H1 (cell line): Measurements from ENCODE around the gene LDLRAD4. TPM values are rescaled to one million over a fixed set of nuclear protein-coding genes. Genes with fewer than 3 reads are reported as not detected.

Experiments
- CTCF ChIA-PET: fragments of 300-600 bp; sonication (Branson Sonifier 250); formaldehyde crosslinking; loops from one replicate; lab custom pipeline; 2021; ENCODE audit not compliant: partially characterized antibody; lab: Charles Lee
- POLR2A ChIA-PET: fragments of 300-600 bp; sonication (Branson Sonifier 250); formaldehyde crosslinking; loops from one replicate; lab custom pipeline; 2021; ENCODE audit warnings: inconsistent platforms; ENCODE audit not compliant: partially characterized antibody; lab: Charles Lee
- DNase-seq, 2 experiments: peaks; one replicate each; pipeline versions ENCODE4 v3.0.0 to v3.0.0-alpha.2; 2010 to 2022; ENCODE audit warnings: low spot score in 2 of 2, low read depth in 1 of 2, mixed read lengths in 1 of 2
- FAIRE-seq: peaks from 2 replicates; lab custom pipeline; 2011; peaks lifted over from hg19 to GRCh38; lab: Jason Lieb, UNC
- H2AFZ ChIP-seq: 2 replicates; pipeline ENCODE4 v1.8.1; 2012; ENCODE audit warnings: low read length, inconsistent platforms
- H2AK5ac ChIP-seq: 2 replicates; pipeline ENCODE4 v1.6.1; 2013; ENCODE audit warnings: low read depth, low read length
- H2BK120ac ChIP-seq: replicated peaks from 2 replicates; pipeline ENCODE3; 2013; ENCODE audit warnings: low read depth, low read length, inconsistent platforms
- H2BK12ac ChIP-seq: 2 replicates; pipeline ENCODE4 v1.6.1; 2013; ENCODE audit warnings: low read depth, low read length
- H2BK15ac ChIP-seq: 2 replicates; pipeline ENCODE4 v1.6.1; 2013; ENCODE audit warnings: low read length
- H2BK20ac ChIP-seq: 2 replicates; pipeline ENCODE4 v1.6.1; 2013; ENCODE audit warnings: low read length
- H2BK5ac ChIP-seq: 2 replicates; pipeline ENCODE4 v1.6.1; 2013; ENCODE audit warnings: low read depth, low read length
- H3K14ac ChIP-seq: 2 replicates; pipeline ENCODE4 v1.6.1; 2013; ENCODE audit warnings: inconsistent platforms; ENCODE audit not compliant: insufficient read length
- H3K18ac ChIP-seq: 2 replicates; pipeline ENCODE4 v1.6.1; 2013; ENCODE audit warnings: low read length; ENCODE audit errors: extremely low read depth
- H3K23ac ChIP-seq: 2 replicates; pipeline ENCODE4 v1.6.1; 2013; ENCODE audit warnings: inconsistent platforms; ENCODE audit not compliant: insufficient read length
- H3K23me2 ChIP-seq: 2 replicates; pipeline ENCODE4 v1.6.1; 2013; ENCODE audit warnings: low read depth, low read length
- H3K27ac ChIP-seq: 2 replicates; pipeline ENCODE4 v1.6.1; 2011; ENCODE audit warnings: low read depth, low read length, inconsistent platforms
- H3K27me3 ChIP-seq, 4 experiments: replicated peaks in 1 of 4; 1 replicate in 1 of 4; 2 replicates in 3 of 4; pipeline versions ENCODE4 v1.6.1 to v1.8.1; 2011 to 2013; ENCODE audit warnings: low read length in 3 of 4, mild to moderate bottlenecking in 3 of 4, inconsistent platforms in 2 of 4, mixed read lengths in 2 of 4, moderate library complexity in 1 of 4; ENCODE audit not compliant: control insufficient read depth in 3 of 4, insufficient read depth in 3 of 4; ENCODE audit errors: extremely low read depth in 1 of 4
- H3K36me3 ChIP-seq, 4 experiments: 2 replicates each; pipeline versions ENCODE4 v1.6.1 to v1.8.1; 2011 to 2013; ENCODE audit warnings: mild to moderate bottlenecking in 4 of 4, low read length in 3 of 4, moderate library complexity in 2 of 4, control low read depth in 1 of 4, inconsistent platforms in 1 of 4; ENCODE audit not compliant: insufficient read depth in 4 of 4, control insufficient read depth in 2 of 4
- H3K4ac ChIP-seq: replicated peaks from 2 replicates; pipeline ENCODE3; 2013; ENCODE audit warnings: low read length, low read depth, mixed read lengths, inconsistent platforms; ENCODE audit not compliant: insufficient read length
- H3K4me1 ChIP-seq, 4 experiments: replicated peaks in 1 of 4; 1 replicate in 1 of 4; 2 replicates in 3 of 4; pipeline versions ENCODE4 v1.6.1 to v1.8.1; 2011 to 2013; ENCODE audit warnings: low read length in 3 of 4, inconsistent platforms in 2 of 4, mixed read lengths in 1 of 4; ENCODE audit not compliant: insufficient read depth in 4 of 4, control insufficient read depth in 3 of 4
- H3K4me2 ChIP-seq, 2 experiments: 2 replicates each; pipeline versions ENCODE4 v1.6.1 to v1.8.1; 2011 to 2013; ENCODE audit warnings: low read depth in 2 of 2, low read length in 2 of 2, control low read depth in 1 of 2, inconsistent platforms in 1 of 2, mild to moderate bottlenecking in 1 of 2; ENCODE audit not compliant: insufficient read depth in 1 of 2
- H3K4me3 ChIP-seq, 4 experiments: fragments of 200-600, 300-600 bp in 1 of 4; sonication (generic), shearing (Covaris generic), sonication (Bioruptor Twin) in 1 of 4; 2 replicates each; pipeline versions ENCODE4 v1.5.1 to v1.8.1; 2011 to 2016; ENCODE audit warnings: low read length in 4 of 4, low read depth in 3 of 4, control low read depth in 2 of 4, inconsistent platforms in 2 of 4, mild to moderate bottlenecking in 2 of 4, mixed read lengths in 1 of 4, moderate library complexity in 1 of 4; ENCODE audit not compliant: insufficient read depth in 2 of 4; ENCODE audit errors: extremely low read depth in 1 of 4
- H3K56ac ChIP-seq: replicated peaks from 2 replicates; pipeline ENCODE3; 2013; ENCODE audit warnings: low read depth, mild to moderate bottlenecking, mixed read lengths, low read length, inconsistent platforms; ENCODE audit not compliant: insufficient read length
- H3K79me1 ChIP-seq: 2 replicates; pipeline ENCODE4 v1.6.1; 2013; ENCODE audit warnings: low read depth, low read length, control low read depth
- H3K79me2 ChIP-seq, 2 experiments: 2 replicates each; pipeline versions ENCODE4 v1.6.1 to v1.8.1; 2012 to 2013; ENCODE audit warnings: low read length in 2 of 2, mild to moderate bottlenecking in 2 of 2, inconsistent platforms in 1 of 2; ENCODE audit not compliant: insufficient read depth in 2 of 2, control insufficient read depth in 1 of 2
- H3K9ac ChIP-seq, 4 experiments: replicated peaks in 1 of 4; 1 replicate in 1 of 4; 2 replicates in 3 of 4; pipeline versions ENCODE4 v1.6.1 to v1.8.1; 2011 to 2013; ENCODE audit warnings: low read depth in 3 of 4, low read length in 3 of 4, control low read depth in 2 of 4, mild to moderate bottlenecking in 2 of 4, moderate library complexity in 2 of 4, inconsistent platforms in 1 of 4; ENCODE audit errors: extremely low read depth in 1 of 4
- H3K9me3 ChIP-seq, 2 experiments: 2 replicates each; pipeline versions ENCODE4 v1.6.1 to v1.8.1; 2012 to 2013; ENCODE audit warnings: mild to moderate bottlenecking in 2 of 2, moderate library complexity in 2 of 2, control low read depth in 1 of 2, inconsistent platforms in 1 of 2, low read depth in 1 of 2, low read length in 1 of 2, mixed read lengths in 1 of 2; ENCODE audit not compliant: insufficient read depth in 2 of 2
- H4K20me1 ChIP-seq, 2 experiments: replicated peaks in 1 of 2; 2 replicates each; pipeline versions ENCODE3 to v1.8.1; 2011 to 2013; ENCODE audit warnings: inconsistent platforms in 2 of 2, low read length in 2 of 2, mild to moderate bottlenecking in 1 of 2; ENCODE audit not compliant: insufficient read depth in 2 of 2, control insufficient read depth in 1 of 2
- H4K5ac ChIP-seq: 2 replicates; pipeline ENCODE4 v1.6.1; 2013; ENCODE audit warnings: low read length, low read depth, mixed read lengths, inconsistent platforms; ENCODE audit not compliant: insufficient read length
- H4K8ac ChIP-seq: 2 replicates; pipeline ENCODE4 v1.8.0; 2013; ENCODE audit warnings: mild to moderate bottlenecking, moderate library complexity, low read length, inconsistent platforms; ENCODE audit not compliant: insufficient read depth; ENCODE audit errors: extremely low read depth
- H4K91ac ChIP-seq: replicated peaks from 2 replicates; pipeline ENCODE3; 2013; ENCODE audit warnings: low read length, mixed read lengths, inconsistent platforms; ENCODE audit not compliant: insufficient read length
- ATF2 ChIP-seq: IDR thresholded peaks from 2 replicates; pipeline ENCODE4 v1.6.1; 2012; ENCODE audit warnings: low read length, inconsistent platforms
- CBX5 ChIP-seq: fragments of 300-800, 300-1000 bp; sonication (generic); IDR thresholded peaks from 2 replicates; pipeline ENCODE4 v1.7.1; 2016; ENCODE audit warnings: antibody characterized with exemption, low read length, low read depth
- E2F6 ChIP-seq: IDR thresholded peaks from 2 replicates; pipeline ENCODE4 v1.6.1; 2012; ENCODE audit warnings: inconsistent platforms
- EZH2 ChIP-seq: fragments of 200-600 bp; sonication (generic); IDR thresholded peaks from 2 replicates; pipeline ENCODE4 v1.7.1; 2012; ENCODE audit warnings: low read depth, mild to moderate bottlenecking, moderate library complexity, low read length, inconsistent platforms; ENCODE audit not compliant: severe bottlenecking
- MAX ChIP-seq: IDR thresholded peaks from 2 replicates; pipeline ENCODE4 v1.6.1; 2012; ENCODE audit warnings: inconsistent platforms
- RNF2 ChIP-seq: fragments of 200-900, 300-1000 bp; sonication (generic); IDR thresholded peaks from 2 replicates; pipeline ENCODE4 v1.7.1; 2016; ENCODE audit warnings: borderline replicate concordance, low read depth, mild to moderate bottlenecking, antibody characterized with exemption, low read length; ENCODE audit not compliant: poor library complexity, severe bottlenecking; ENCODE audit errors: missing control alignments
- SAP30 ChIP-seq: fragments of 300-600 bp; sonication (generic); IDR thresholded peaks from 2 replicates; pipeline ENCODE4 v1.7.1; 2012; ENCODE audit warnings: low read length, moderate library complexity, mild to moderate bottlenecking, inconsistent platforms; ENCODE audit not compliant: insufficient read depth, insufficient replicate concordance
- WGBS, 2 experiments: shearing (Covaris generic) in 1 of 2; methylation state at CpG; one replicate each; pipeline versions ENCODE4 v1.1.6 to v1.1.7; 2013 to 2015; ENCODE audit warnings: low lambda C conversion rate in 2 of 2, mixed read lengths in 2 of 2, inconsistent platforms in 1 of 2, low coverage in 1 of 2, missing lambda C conversion rate in 1 of 2; ENCODE audit not compliant: insufficient replicate concordance in 2 of 2, insufficient coverage in 1 of 2, insufficient read length in 1 of 2; ENCODE audit errors: extremely low coverage in 1 of 2, missing lambda C conversion rate in 1 of 2; 5-methylcytosine and 5-hydroxymethylcytosine counted together
- polyA plus RNA-seq, 7 experiments: library from polyadenylated mRNA; depleted of rRNA in 3 of 7; stranded (reverse) in 5 of 7; unstranded in 2 of 7; fragments of >200 nt in 5 of 7; fragments of 200-250 nt in 2 of 7; gene quantifications; 1 replicate in 5 of 7; 2 replicates in 1 of 7; 4 replicates in 1 of 7; pipeline versions ENCODE4 v1.2.1 to v1.2.3, GENCODE V29; 2011 to 2013; ENCODE audit warnings: missing spikeins in 2 of 7, mixed read lengths in 2 of 7
- total RNA-seq: library from RNA; stranded (reverse); fragmentation: NEBNext Ultra II Directional; extraction: Animal tissue kit (Norgen Biotek cat#: 25700); gene quantifications from 2 replicates; pipeline ENCODE4 v1.2.1, GENCODE V29; 2021

The LDLRAD4 gene
- total and polyA plus RNA-seq, 2 of the 8 experiments (the other 6 are each of a cell fraction or from before 2014, with no cell fraction given): 0.77 to 1.4 TPM

- Histone ChIP-seq H3K9ac (no peak overlapping the region), H3K79me2 (no peaks in the 10 kb centered on the region), H4K91ac (no peak overlapping the region), H4K8ac (0 out of 2 replicates have a peak overlapping the region, but pooled peaks have one; percentile 71), H2BK12ac (no peak overlapping the region), H4K5ac (no peak overlapping the region), H3K4me3 (no peak overlapping the region), H3K27me3 (0 out of 7 replicates have a peak, but pooled peaks cover 0 to 2% (median 0%) of the 10 kb centered on the region in 4 experiments), H2BK120ac (no peak overlapping the region), H2AK5ac (no peak overlapping the region), H3K36me3 (no peaks in the 10 kb centered on the region), H3K4me2 (no peak overlapping the region), H4K20me1 (no peaks in the 10 kb centered on the region), H3K4me1 (no peaks in the 10 kb centered on the region), H3K18ac (no peak overlapping the region), H2BK5ac (no peak overlapping the region), H3K56ac (no peak overlapping the region), H2BK20ac (no peak overlapping the region), H3K23ac (no peak overlapping the region), H3K27ac (no peak overlapping the region), H3K14ac (no peak overlapping the region), H2BK15ac (0 out of 2 replicates have a peak overlapping the region, but pooled peaks have one; percentile 32), H3K9me3 (no peaks in the 10 kb centered on the region), H3K23me2 (no peaks in the 10 kb centered on the region), H3K79me1 (no peaks in the 10 kb centered on the region), H2AFZ (no peak overlapping the region), H3K4ac (no peak overlapping the region)
- no peak for FAIRE-seq
- DNase-seq: no peak
- 90% methylated on average over 14 of the region's 14 CpGs; no CpG with 5 or more reads in 1 of the 2 experiments for WGBS, 2 experiments
- POLR2A ChIA-PET: interaction anchor here (0.6 kb wide), 1 partner anchor 55 kb away, joined by 3 read pairs; no protein-coding TSS in a partner anchor
- CTCF ChIA-PET: interaction anchor here (0.6 to 1.8 kb wide), 9 partner anchors 10 to 777 kb away, joined by 3 to 8 read pairs (median 4); no protein-coding TSS in a partner anchor
- TF ChIP-seq RNF2: no peak
- TF ChIP-seq CBX5: no peak
- TF ChIP-seq E2F6: no peak
- no peak for TF ChIP-seq EZH2
- TF ChIP-seq SAP30: no peak
- no peak for TF ChIP-seq MAX
- TF ChIP-seq ATF2: no peak
Measured at GRCh38 chr18:13530033-13530878, 311.7 kb downstream of the LDLRAD4 start.
